H9 (cell line): Measurements from ENCODE around the gene NUMBL. TPM values are rescaled to one million over a fixed set of nuclear protein-coding genes. Genes with fewer than 3 reads are reported as not detected.

Experiments
- DNase-seq: peaks from one replicate; pipeline ENCODE4 v3.0.0-alpha.2; 2017
- H2AFZ ChIP-seq: one replicate; pipeline ENCODE4 v1.6.1; 2013; ENCODE audit warnings: mild to moderate bottlenecking, low read length, control low read depth, moderate library complexity
- H2AK5ac ChIP-seq: 2 replicates; pipeline ENCODE4 v1.6.1; 2013; ENCODE audit warnings: low read length, control low read depth, mixed read lengths; ENCODE audit not compliant: insufficient read length
- H2BK120ac ChIP-seq: one replicate; pipeline ENCODE4 v1.6.1; 2013; ENCODE audit warnings: low read depth, mild to moderate bottlenecking, low read length, control low read depth, inconsistent platforms; ENCODE audit not compliant: poor library complexity, severe bottlenecking
- H2BK12ac ChIP-seq: 2 replicates; pipeline ENCODE4 v1.6.1; 2013; ENCODE audit warnings: low read length, control low read depth, mixed read lengths, low read depth; ENCODE audit not compliant: insufficient read length
- H2BK15ac ChIP-seq: 2 replicates; pipeline ENCODE4 v1.6.1; 2013; ENCODE audit warnings: low read depth, low read length, control low read depth
- H2BK20ac ChIP-seq: one replicate; pipeline ENCODE4 v1.6.1; 2013; ENCODE audit warnings: low read depth, mild to moderate bottlenecking, low read length, control low read depth, inconsistent platforms; ENCODE audit not compliant: poor library complexity, severe bottlenecking
- H2BK5ac ChIP-seq: 2 replicates; pipeline ENCODE4 v1.6.1; 2013; ENCODE audit warnings: low read length, control low read depth, mixed read lengths; ENCODE audit not compliant: insufficient read length
- H3K14ac ChIP-seq: 2 replicates; pipeline ENCODE4 v1.6.1; 2013; ENCODE audit warnings: low read length, control low read depth; ENCODE audit not compliant: insufficient read depth
- H3K18ac ChIP-seq: 2 replicates; pipeline ENCODE4 v1.6.1; 2013; ENCODE audit warnings: low read depth, mild to moderate bottlenecking, mixed read lengths, low read length, control low read depth; ENCODE audit not compliant: insufficient read length
- H3K23ac ChIP-seq: 2 replicates; pipeline ENCODE4 v1.6.1; 2013; ENCODE audit warnings: low read length, control low read depth, mixed read lengths, low read depth; ENCODE audit not compliant: insufficient read length
- H3K23me2 ChIP-seq: 2 replicates; pipeline ENCODE4 v1.6.1; 2013; ENCODE audit warnings: low read depth, mild to moderate bottlenecking, mixed read lengths, low read length, control low read depth; ENCODE audit not compliant: insufficient read length, poor library complexity, severe bottlenecking
- H3K27ac ChIP-seq: 2 replicates; pipeline ENCODE4 v1.5.1; 2013; ENCODE audit warnings: low read length, control low read depth, mixed read lengths, low read depth; ENCODE audit not compliant: insufficient read length
- H3K27me3 ChIP-seq: 2 replicates; pipeline ENCODE4 v1.6.1; 2013; ENCODE audit warnings: low read length, control low read depth, inconsistent platforms; ENCODE audit not compliant: insufficient read depth
- H3K4ac ChIP-seq: 2 replicates; pipeline ENCODE4 v1.6.1; 2013; ENCODE audit warnings: low read depth, mild to moderate bottlenecking, control low read depth, inconsistent platforms, low read length, moderate library complexity
- H3K4me1 ChIP-seq: 2 replicates; pipeline ENCODE4 v1.6.1; 2013; ENCODE audit warnings: low read length, control low read depth, inconsistent platforms; ENCODE audit not compliant: insufficient read depth
- H3K4me2 ChIP-seq: 2 replicates; pipeline ENCODE4 v1.6.1; 2013; ENCODE audit warnings: low read length, control low read depth, mixed read lengths; ENCODE audit not compliant: insufficient read length, insufficient read depth
- H3K56ac ChIP-seq: 2 replicates; pipeline ENCODE4 v1.6.1; 2013; ENCODE audit warnings: low read depth, mild to moderate bottlenecking, mixed read lengths, low read length, control low read depth; ENCODE audit not compliant: insufficient read length
- H3K79me1 ChIP-seq: 2 replicates; pipeline ENCODE4 v1.6.1; 2013; ENCODE audit warnings: low read depth, mild to moderate bottlenecking, moderate library complexity, low read length, control low read depth, inconsistent platforms; ENCODE audit not compliant: insufficient read depth, poor library complexity, severe bottlenecking
- H3K79me2 ChIP-seq: 2 replicates; pipeline ENCODE4 v1.6.1; 2013; ENCODE audit warnings: low read length, control low read depth, inconsistent platforms; ENCODE audit not compliant: insufficient read depth
- H3K9ac ChIP-seq: 2 replicates; pipeline ENCODE4 v1.6.1; 2013; ENCODE audit warnings: low read length, control low read depth, mixed read lengths; ENCODE audit not compliant: insufficient read length; ENCODE audit errors: extremely low read depth
- H3K9me3 ChIP-seq: one replicate; pipeline ENCODE4 v1.6.1; 2013; ENCODE audit warnings: low read depth, low read length, inconsistent platforms; ENCODE audit not compliant: control insufficient read depth
- H3T11ph ChIP-seq: one replicate; pipeline ENCODE4 v1.6.1; 2013; ENCODE audit warnings: mild to moderate bottlenecking, low read length, control low read depth, inconsistent platforms
- H4K20me1 ChIP-seq: one replicate; pipeline ENCODE4 v1.6.1; 2013; ENCODE audit not compliant: control insufficient read depth, insufficient read length, insufficient read depth
- H4K5ac ChIP-seq: 2 replicates; pipeline ENCODE4 v1.6.1; 2013; ENCODE audit warnings: low read depth, mild to moderate bottlenecking, mixed read lengths, low read length, control low read depth; ENCODE audit not compliant: insufficient read length
- H4K8ac ChIP-seq: replicated peaks from 2 replicates; pipeline ENCODE4 v1.6.1; 2013; ENCODE audit warnings: low read length, control low read depth, mixed read lengths, low read depth; ENCODE audit not compliant: insufficient read length
- H4K91ac ChIP-seq: 2 replicates; pipeline ENCODE4 v1.6.1; 2013; ENCODE audit warnings: low read depth, mild to moderate bottlenecking, moderate library complexity, mixed read lengths, low read length, control low read depth; ENCODE audit not compliant: insufficient read length
- H3K27ac Mint-ChIP-seq, 3 experiments: 2 replicates in 2 of 3; 3 replicates in 1 of 3; pipeline ENCODE4 v1.8.0; 2020 to 2021; ENCODE audit warnings: mixed read lengths in 3 of 3, mild to moderate bottlenecking in 1 of 3, moderate library complexity in 1 of 3
- H3K27me3 Mint-ChIP-seq: 2 replicates; pipeline ENCODE4 v1.8.0; 2021; ENCODE audit warnings: low read depth, mild to moderate bottlenecking, moderate library complexity, mixed read lengths
- H3K36me3 Mint-ChIP-seq, 3 experiments: 2 replicates in 2 of 3; 3 replicates in 1 of 3; pipeline ENCODE4 v1.8.0; 2020 to 2021; ENCODE audit warnings: low read depth in 3 of 3, mixed read lengths in 3 of 3; ENCODE audit not compliant: insufficient read depth in 1 of 3
- H3K4me1 Mint-ChIP-seq, 2 experiments: 2 replicates each; pipeline ENCODE4 v1.8.0; 2020; ENCODE audit warnings: mixed read lengths in 2 of 2
- H3K4me3 Mint-ChIP-seq, 2 experiments: 2 replicates in 1 of 2; 3 replicates in 1 of 2; pipeline ENCODE4 v1.8.0; 2020 to 2021; ENCODE audit warnings: mild to moderate bottlenecking in 2 of 2, mixed read lengths in 2 of 2, moderate library complexity in 1 of 2
- H3K9me3 Mint-ChIP-seq, 2 experiments: 2 replicates in 1 of 2; 3 replicates in 1 of 2; pipeline ENCODE4 v1.8.0; 2020; ENCODE audit warnings: mild to moderate bottlenecking in 2 of 2, mixed read lengths in 2 of 2, moderate library complexity in 1 of 2
- WGBS: extraction: QIAGEN DNeasy Blood & Tissue Kit; methylation state at CpG from one replicate; pipeline ENCODE4 v1.1.7; 2013; ENCODE audit warnings: missing lambda C conversion rate, low lambda C conversion rate, mixed read lengths; ENCODE audit not compliant: insufficient read length; ENCODE audit errors: extremely low coverage; 5-methylcytosine and 5-hydroxymethylcytosine counted together
- total RNA-seq: library from RNA; stranded (reverse); gene quantifications from 2 replicates; pipeline ENCODE4 v1.2.1, GENCODE V29; 2021
- TF ChIP-seq, protein P1 (sequence below): fragments of 200-600 bp; sonication (generic); conservative IDR thresholded peaks from 3 replicates; pipeline ENCODE4 v1.8.0; 2021; ENCODE audit warnings: antibody characterized with exemption, mild to moderate bottlenecking

The NUMBL gene
- total RNA-seq, 1 experiment from 2014 or later, result 34.5 TPM

DNA sequence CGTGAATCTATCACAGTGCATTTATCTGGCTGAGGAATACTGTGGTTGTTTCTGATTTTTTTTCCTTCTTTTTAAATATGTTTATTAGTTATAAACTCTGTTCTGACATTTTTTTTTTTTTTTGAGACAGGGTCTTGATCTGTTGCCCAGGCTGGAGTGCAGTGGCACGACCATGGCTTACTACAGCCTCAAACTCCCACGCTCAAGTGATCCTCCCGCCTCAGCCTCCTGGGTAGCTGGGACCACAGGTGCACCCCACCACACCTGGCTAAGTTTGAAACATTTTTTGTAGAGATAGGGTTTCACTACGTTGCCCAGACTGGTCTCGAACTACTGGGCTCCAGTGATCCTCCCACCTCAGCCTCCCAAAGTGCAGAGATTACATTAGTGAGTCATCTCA lies 6.6 kb upstream of the NUMBL start:
- Histone ChIP-seq H3K14ac (no peak overlapping the region), H3T11ph (no peak overlapping the region)
- no peak overlapping the region for H3K4me3 Mint-ChIP-seq

More for the DNA sequence above, 6.6 kb upstream of the NUMBL start:
- Histone ChIP-seq H3K27me3 (no peaks in the 10 kb centered on the region), H3K79me2 (no peaks in the 10 kb centered on the region), H2BK12ac (no peak overlapping the region), H3K4me1 (no peaks in the 10 kb centered on the region), H4K20me1 (no peaks in the 10 kb centered on the region), H2BK5ac (no peak overlapping the region), H3K4me2 (no peak overlapping the region), H4K5ac (no peak overlapping the region), H4K91ac (no peak overlapping the region), H3K79me1 (no peaks in the 10 kb centered on the region), H3K4ac (no peak overlapping the region), H3K23me2 (no peaks in the 10 kb centered on the region), H2BK120ac (no peak overlapping the region), H3K23ac (no peak overlapping the region), H3K27ac (no peak overlapping the region), H3K9me3 (no peaks in the 10 kb centered on the region), H2BK20ac (no peak overlapping the region), H2AFZ (no peak overlapping the region), H2AK5ac (no peak overlapping the region), H4K8ac (no peak overlapping the region), H2BK15ac (no peak overlapping the region), H3K9ac (no peak overlapping the region), H3K18ac (no peak overlapping the region), H3K56ac (no peak overlapping the region)
- TF ChIP-seq, protein P1, sequence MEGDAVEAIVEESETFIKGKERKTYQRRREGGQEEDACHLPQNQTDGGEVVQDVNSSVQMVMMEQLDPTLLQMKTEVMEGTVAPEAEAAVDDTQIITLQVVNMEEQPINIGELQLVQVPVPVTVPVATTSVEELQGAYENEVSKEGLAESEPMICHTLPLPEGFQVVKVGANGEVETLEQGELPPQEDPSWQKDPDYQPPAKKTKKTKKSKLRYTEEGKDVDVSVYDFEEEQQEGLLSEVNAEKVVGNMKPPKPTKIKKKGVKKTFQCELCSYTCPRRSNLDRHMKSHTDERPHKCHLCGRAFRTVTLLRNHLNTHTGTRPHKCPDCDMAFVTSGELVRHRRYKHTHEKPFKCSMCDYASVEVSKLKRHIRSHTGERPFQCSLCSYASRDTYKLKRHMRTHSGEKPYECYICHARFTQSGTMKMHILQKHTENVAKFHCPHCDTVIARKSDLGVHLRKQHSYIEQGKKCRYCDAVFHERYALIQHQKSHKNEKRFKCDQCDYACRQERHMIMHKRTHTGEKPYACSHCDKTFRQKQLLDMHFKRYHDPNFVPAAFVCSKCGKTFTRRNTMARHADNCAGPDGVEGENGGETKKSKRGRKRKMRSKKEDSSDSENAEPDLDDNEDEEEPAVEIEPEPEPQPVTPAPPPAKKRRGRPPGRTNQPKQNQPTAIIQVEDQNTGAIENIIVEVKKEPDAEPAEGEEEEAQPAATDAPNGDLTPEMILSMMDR, result no peak
- Mint-ChIP-seq H3K27me3 (no peaks in the 10 kb centered on the region), H3K27ac (no peak overlapping the region), H3K9me3 (no peaks in the 10 kb centered on the region), H3K4me1 (peaks cover 2 to 8% of the 10 kb centered on the region in 2 experiments; a peak in 2 of 4 replicates), H3K36me3 (peaks cover 12 to 54% (median 47%) of the 10 kb centered on the region in 3 experiments)
- DNase-seq, result no peak
- no CpG with 5 or more reads among the region's 6 CpGs for WGBS
